ENCODE results near the gene PGAP6. TPM values are rescaled to one million over a fixed set of nuclear protein-coding genes. Genes with fewer than 3 reads are reported as not detected.

PGAP6 gene
- total and polyA plus RNA-seq, 2 of the 8 experiments (the other 6 are each of a cell fraction or from before 2014, with no cell fraction given) = 86.8 to 364 TPM

DNA sequence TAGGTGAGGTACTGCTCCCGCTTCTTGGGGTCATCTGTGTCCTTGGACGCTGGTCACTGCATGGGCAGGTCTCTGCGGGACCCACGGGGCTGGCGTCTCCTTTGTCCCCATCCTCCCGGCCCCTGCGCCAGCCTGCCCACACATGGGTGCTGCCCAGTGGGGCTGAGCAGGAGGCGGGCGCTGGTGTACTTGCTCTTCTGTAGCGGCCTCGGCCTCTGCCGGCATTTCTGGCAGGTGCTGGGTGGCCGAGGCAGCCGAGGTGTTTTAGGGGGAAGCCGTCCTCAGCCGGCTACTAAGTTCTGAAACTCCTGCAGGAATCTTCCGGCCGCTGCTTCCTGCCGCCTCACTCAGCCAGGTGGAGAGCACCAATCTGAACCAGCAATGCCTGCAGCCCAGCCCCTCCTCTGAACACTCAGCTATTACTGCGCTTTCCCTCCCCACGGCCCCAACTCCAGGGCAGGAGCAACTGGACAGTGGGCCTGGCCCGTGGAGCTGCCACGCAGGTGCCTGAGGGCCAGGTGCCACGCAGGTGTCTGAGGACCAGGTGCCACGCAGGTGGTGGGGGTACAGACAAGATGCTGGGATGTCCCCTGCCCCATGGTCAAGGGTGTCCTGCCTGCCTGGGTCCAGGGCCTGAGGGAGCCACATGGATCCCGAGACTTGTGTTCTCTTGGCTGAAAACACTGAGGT, 29.9 kb upstream of the PGAP6 start (continued):
- TF ChIP-seq, protein P1, sequence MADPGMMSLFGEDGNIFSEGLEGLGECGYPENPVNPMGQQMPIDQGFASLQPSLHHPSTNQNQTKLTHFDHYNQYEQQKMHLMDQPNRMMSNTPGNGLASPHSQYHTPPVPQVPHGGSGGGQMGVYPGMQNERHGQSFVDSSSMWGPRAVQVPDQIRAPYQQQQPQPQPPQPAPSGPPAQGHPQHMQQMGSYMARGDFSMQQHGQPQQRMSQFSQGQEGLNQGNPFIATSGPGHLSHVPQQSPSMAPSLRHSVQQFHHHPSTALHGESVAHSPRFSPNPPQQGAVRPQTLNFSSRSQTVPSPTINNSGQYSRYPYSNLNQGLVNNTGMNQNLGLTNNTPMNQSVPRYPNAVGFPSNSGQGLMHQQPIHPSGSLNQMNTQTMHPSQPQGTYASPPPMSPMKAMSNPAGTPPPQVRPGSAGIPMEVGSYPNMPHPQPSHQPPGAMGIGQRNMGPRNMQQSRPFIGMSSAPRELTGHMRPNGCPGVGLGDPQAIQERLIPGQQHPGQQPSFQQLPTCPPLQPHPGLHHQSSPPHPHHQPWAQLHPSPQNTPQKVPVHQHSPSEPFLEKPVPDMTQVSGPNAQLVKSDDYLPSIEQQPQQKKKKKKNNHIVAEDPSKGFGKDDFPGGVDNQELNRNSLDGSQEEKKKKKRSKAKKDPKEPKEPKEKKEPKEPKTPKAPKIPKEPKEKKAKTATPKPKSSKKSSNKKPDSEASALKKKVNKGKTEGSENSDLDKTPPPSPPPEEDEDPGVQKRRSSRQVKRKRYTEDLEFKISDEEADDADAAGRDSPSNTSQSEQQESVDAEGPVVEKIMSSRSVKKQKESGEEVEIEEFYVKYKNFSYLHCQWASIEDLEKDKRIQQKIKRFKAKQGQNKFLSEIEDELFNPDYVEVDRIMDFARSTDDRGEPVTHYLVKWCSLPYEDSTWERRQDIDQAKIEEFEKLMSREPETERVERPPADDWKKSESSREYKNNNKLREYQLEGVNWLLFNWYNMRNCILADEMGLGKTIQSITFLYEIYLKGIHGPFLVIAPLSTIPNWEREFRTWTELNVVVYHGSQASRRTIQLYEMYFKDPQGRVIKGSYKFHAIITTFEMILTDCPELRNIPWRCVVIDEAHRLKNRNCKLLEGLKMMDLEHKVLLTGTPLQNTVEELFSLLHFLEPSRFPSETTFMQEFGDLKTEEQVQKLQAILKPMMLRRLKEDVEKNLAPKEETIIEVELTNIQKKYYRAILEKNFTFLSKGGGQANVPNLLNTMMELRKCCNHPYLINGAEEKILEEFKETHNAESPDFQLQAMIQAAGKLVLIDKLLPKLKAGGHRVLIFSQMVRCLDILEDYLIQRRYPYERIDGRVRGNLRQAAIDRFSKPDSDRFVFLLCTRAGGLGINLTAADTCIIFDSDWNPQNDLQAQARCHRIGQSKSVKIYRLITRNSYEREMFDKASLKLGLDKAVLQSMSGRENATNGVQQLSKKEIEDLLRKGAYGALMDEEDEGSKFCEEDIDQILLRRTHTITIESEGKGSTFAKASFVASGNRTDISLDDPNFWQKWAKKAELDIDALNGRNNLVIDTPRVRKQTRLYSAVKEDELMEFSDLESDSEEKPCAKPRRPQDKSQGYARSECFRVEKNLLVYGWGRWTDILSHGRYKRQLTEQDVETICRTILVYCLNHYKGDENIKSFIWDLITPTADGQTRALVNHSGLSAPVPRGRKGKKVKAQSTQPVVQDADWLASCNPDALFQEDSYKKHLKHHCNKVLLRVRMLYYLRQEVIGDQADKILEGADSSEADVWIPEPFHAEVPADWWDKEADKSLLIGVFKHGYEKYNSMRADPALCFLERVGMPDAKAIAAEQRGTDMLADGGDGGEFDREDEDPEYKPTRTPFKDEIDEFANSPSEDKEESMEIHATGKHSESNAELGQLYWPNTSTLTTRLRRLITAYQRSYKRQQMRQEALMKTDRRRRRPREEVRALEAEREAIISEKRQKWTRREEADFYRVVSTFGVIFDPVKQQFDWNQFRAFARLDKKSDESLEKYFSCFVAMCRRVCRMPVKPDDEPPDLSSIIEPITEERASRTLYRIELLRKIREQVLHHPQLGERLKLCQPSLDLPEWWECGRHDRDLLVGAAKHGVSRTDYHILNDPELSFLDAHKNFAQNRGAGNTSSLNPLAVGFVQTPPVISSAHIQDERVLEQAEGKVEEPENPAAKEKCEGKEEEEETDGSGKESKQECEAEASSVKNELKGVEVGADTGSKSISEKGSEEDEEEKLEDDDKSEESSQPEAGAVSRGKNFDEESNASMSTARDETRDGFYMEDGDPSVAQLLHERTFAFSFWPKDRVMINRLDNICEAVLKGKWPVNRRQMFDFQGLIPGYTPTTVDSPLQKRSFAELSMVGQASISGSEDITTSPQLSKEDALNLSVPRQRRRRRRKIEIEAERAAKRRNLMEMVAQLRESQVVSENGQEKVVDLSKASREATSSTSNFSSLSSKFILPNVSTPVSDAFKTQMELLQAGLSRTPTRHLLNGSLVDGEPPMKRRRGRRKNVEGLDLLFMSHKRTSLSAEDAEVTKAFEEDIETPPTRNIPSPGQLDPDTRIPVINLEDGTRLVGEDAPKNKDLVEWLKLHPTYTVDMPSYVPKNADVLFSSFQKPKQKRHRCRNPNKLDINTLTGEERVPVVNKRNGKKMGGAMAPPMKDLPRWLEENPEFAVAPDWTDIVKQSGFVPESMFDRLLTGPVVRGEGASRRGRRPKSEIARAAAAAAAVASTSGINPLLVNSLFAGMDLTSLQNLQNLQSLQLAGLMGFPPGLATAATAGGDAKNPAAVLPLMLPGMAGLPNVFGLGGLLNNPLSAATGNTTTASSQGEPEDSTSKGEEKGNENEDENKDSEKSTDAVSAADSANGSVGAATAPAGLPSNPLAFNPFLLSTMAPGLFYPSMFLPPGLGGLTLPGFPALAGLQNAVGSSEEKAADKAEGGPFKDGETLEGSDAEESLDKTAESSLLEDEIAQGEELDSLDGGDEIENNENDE (IDR thresholded peaks at IDR 0.05; ENCODE audit: insufficient replicate concordance, low read length) = no peak
- no peak for TF ChIP-seq SAP30 (IDR thresholded peaks at IDR 0.05; ENCODE audit: insufficient read depth, insufficient replicate concordance, low read length)
- TF ChIP-seq TCF12 (IDR thresholded peaks at IDR 0.05; ENCODE audit: low read depth, low read length) = no peak
- TF ChIP-seq CHD1 (IDR thresholded peaks at IDR 0.05; ENCODE audit: low read depth, low read length) = no peak
- no peak for TF ChIP-seq GABPA (IDR thresholded peaks at IDR 0.05; ENCODE audit: borderline replicate concordance, insufficient read depth, low read length)
- TF ChIP-seq POLR2AphosphoS5 (IDR thresholded peaks at IDR 0.05; ENCODE audit: low read depth, low read length) = no peak; the same call in 1 of the 2 replicates
- TF ChIP-seq RXRA (IDR thresholded peaks at IDR 0.05; ENCODE audit: insufficient read depth, low read depth, low read length) = no peak
- no peak for TF ChIP-seq FOSL1 (IDR thresholded peaks at IDR 0.05; ENCODE audit: insufficient read depth, low read depth, low read length)
- no peak for TF ChIP-seq RAD21 (IDR thresholded peaks at IDR 0.05 in 1 of 2, conservative IDR thresholded peaks at IDR 0.05 in 1 of 2; ENCODE audit: low read depth in 2 of 2, low read length in 2 of 2)
- no peak for TF ChIP-seq POLR2A (IDR thresholded peaks at IDR 0.05; ENCODE audit: control extremely low read depth in 1 of 2, low read depth in 2 of 2, low read length in 2 of 2)
- no peak for TF ChIP-seq CEBPB (IDR thresholded peaks at IDR 0.05; ENCODE audit: low read depth, low read length)

Data from H1 (cell line).